A204.1 (cell line): ENCODE results near the gene ROR2.
A peak's percentile ranks its signal among the peaks of the same experiment; 100 is the strongest.

Experiments
- FAIRE-seq: peaks from 2 replicates; lab custom pipeline; 2012; peaks lifted over from hg19 to GRCh38; lab: Jason Lieb, UNC

Gene ROR2

GRCh38 chr9:91714874-91715615 lies 235.0 kb downstream of the ROR2 start:
- FAIRE-seq = no peak

GRCh38 chr9:91714020-91714806 lies 235.8 kb downstream of the ROR2 start:
- FAIRE-seq = peak; percentile 32

GRCh38 chr9:91712811-91713210 lies 237.2 kb downstream of the ROR2 start:
- FAIRE-seq = no peak

GRCh38 chr9:91711755-91712601 lies 238.1 kb downstream of the ROR2 start:
- no peak for FAIRE-seq

GRCh38 chr9:91710158-91710557 lies 239.9 kb downstream of the ROR2 start:
- no peak for FAIRE-seq

GRCh38 chr9:91705386-91705785 lies 244.6 kb downstream of the ROR2 start:
- no peak for FAIRE-seq

GRCh38 chr9:91700475-91700874 lies 249.6 kb downstream of the ROR2 start:
- FAIRE-seq = no peak

- no peak for FAIRE-seq
Observed at GRCh38 chr9:91698266-91698665, 251.8 kb downstream of the ROR2 start.

GRCh38 chr9:91697201-91697600 lies 252.8 kb downstream of the ROR2 start:
- FAIRE-seq = no peak

GRCh38 chr9:91694081-91694870 lies 255.8 kb downstream of the ROR2 start:
- FAIRE-seq = no peak

- no peak for FAIRE-seq
Observed at GRCh38 chr9:91693226-91693625, 256.8 kb downstream of the ROR2 start.

GRCh38 chr9:91690540-91691249 lies 259.3 kb downstream of the ROR2 start:
- no peak for FAIRE-seq

GRCh38 chr9:91689006-91689405 lies 261.0 kb downstream of the ROR2 start:
- FAIRE-seq = no peak

- no peak for FAIRE-seq
Observed at GRCh38 chr9:91683269-91683668, 266.8 kb downstream of the ROR2 start.

GRCh38 chr9:91682806-91683205 lies 267.2 kb downstream of the ROR2 start:
- no peak for FAIRE-seq

- FAIRE-seq = no peak
Observed at GRCh38 chr9:91681461-91682305, 268.3 kb downstream of the ROR2 start.

- FAIRE-seq = no peak
Observed at GRCh38 chr9:91680998-91681397, 269.0 kb downstream of the ROR2 start.

- FAIRE-seq = no peak
Observed at GRCh38 chr9:91680106-91680505, 269.9 kb downstream of the ROR2 start.

GRCh38 chr9:91678807-91679580 lies 271.0 kb downstream of the ROR2 start:
- no peak for FAIRE-seq
